ENCODE results near the gene PRKD1.

- TF ChIP-seq CTCF (IDR thresholded peaks at IDR 0.05) = no peak
- TF ChIP-seq POLR2A (IDR thresholded peaks at IDR 0.05) = no peak
These were observed 256.6 kb downstream of the PRKD1 start for GRCh38 chr14:29671034-29671433.

All from right lobe of liver (tissue), 4 donors.